HCT116 (cell line): ENCODE results near the gene SH3GL1. TPM values are rescaled to one million over a fixed set of nuclear protein-coding genes. Genes with fewer than 3 reads are reported as not detected.

Experiments
- ATAC-seq: fragments of 200-7000 bp; cut with Tn5 transposase; 2 replicates; pipeline ENCODE4 v1.9.1; 2020; ENCODE audit warnings: mild to moderate bottlenecking, moderate library complexity
- BruUV-seq: library from RNA; stranded (reverse); fragments of 400-500 nt; replicated peaks from 2 replicates; lab custom pipeline; 2021; lab: Mats Ljungman, UMichigan
- CTCF ChIA-PET: fragments of 300-600 bp; sonication (Branson Sonifier 250); formaldehyde crosslinking; loops from one replicate; lab custom pipeline; 2021; ENCODE audit warnings: antibody characterized with exemption; lab: Charles Lee
- POLR2A ChIA-PET: fragments of 300-600, 350-600 bp; sonication (Branson Sonifier 250); formaldehyde crosslinking; loops from one replicate; lab custom pipeline; 2021; ENCODE audit warnings: antibody characterized with exemption; lab: Charles Lee
- RAD21 ChIA-PET, 2 experiments: fragments of 300-600 bp; sonication (Branson Sonifier 250); formaldehyde crosslinking; loops; one replicate each; lab custom pipeline; 2023; ENCODE audit warnings: low total read pairs in 2 of 2; ENCODE audit not compliant: uncharacterized antibody in 2 of 2, unreplicated experiment in 2 of 2, low non-redundant PET in 1 of 2; lab: Charles Lee
- DNase-seq: peaks from one replicate; pipeline ENCODE4 v3.0.0-alpha.2; 2010; ENCODE audit warnings: low read depth, low spot score
- H2AFZ ChIP-seq: fragments of 200-600 bp; shearing (Covaris generic), sonication (generic); 2 replicates; pipeline ENCODE4 v1.6.1; 2017; ENCODE audit warnings: low read depth, mixed run types, mixed read lengths, antibody characterized with exemption, low read length; ENCODE audit not compliant: poor library complexity, severe bottlenecking
- H3K27ac ChIP-seq: 2 replicates; pipeline ENCODE4 v1.5.1; 2012; ENCODE audit warnings: low read depth, low read length
- H3K27me3 ChIP-seq: fragments of 200-600 bp; sonication (generic); 2 replicates; pipeline ENCODE4 v1.6.1; 2016; ENCODE audit warnings: mixed run types, low read length, mixed read lengths; ENCODE audit not compliant: insufficient read depth
- H3K36me3 ChIP-seq, 2 experiments: fragments of 200-500 bp in 1 of 2; fragments of 200-600 bp in 1 of 2; sonication (Bioruptor generic) in 1 of 2; sonication (generic) in 1 of 2; 2 replicates each; pipeline versions ENCODE4 v1.5.1 to v1.6.1; 2014 to 2016; ENCODE audit warnings: low read length in 2 of 2, inconsistent platforms in 1 of 2, mixed read lengths in 1 of 2, mixed run types in 1 of 2; ENCODE audit not compliant: insufficient read depth in 2 of 2, control insufficient read depth in 1 of 2
- H3K4me1 ChIP-seq, 2 experiments: fragments of 200-600 bp in 1 of 2; sonication (generic) in 1 of 2; 2 replicates each; pipeline versions ENCODE4 v1.5.1 to v1.6.1; 2012 to 2017; ENCODE audit warnings: low read length in 2 of 2, inconsistent platforms in 1 of 2, mild to moderate bottlenecking in 1 of 2, mixed read lengths in 1 of 2, mixed run types in 1 of 2, moderate library complexity in 1 of 2; ENCODE audit not compliant: insufficient read depth in 2 of 2, control insufficient read depth in 1 of 2
- H3K4me2 ChIP-seq: fragments of 200-600 bp; sonication (generic); 2 replicates; pipeline ENCODE4 v1.6.1; 2017; ENCODE audit warnings: mixed run types, low read length, mixed read lengths
- H3K4me3 ChIP-seq, 2 experiments: fragments of 200-600 bp in 1 of 2; sonication (generic) in 1 of 2; replicated peaks in 1 of 2; 2 replicates each; pipeline ENCODE4 v1.5.1; 2011 to 2016; ENCODE audit warnings: low read length in 2 of 2, control low read depth in 1 of 2, low read depth in 1 of 2, mild to moderate bottlenecking in 1 of 2, mixed read lengths in 1 of 2, mixed run types in 1 of 2
- H3K79me2 ChIP-seq: fragments of 200-600 bp; sonication (generic); 2 replicates; pipeline ENCODE4 v1.6.1; 2017; ENCODE audit warnings: mild to moderate bottlenecking, mixed run types, low read length, moderate library complexity, mixed read lengths; ENCODE audit not compliant: insufficient read depth
- H3K9ac ChIP-seq: fragments of 200-600 bp; sonication (generic); 2 replicates; pipeline ENCODE4 v1.6.1; 2016; ENCODE audit warnings: low read length, mixed read lengths
- H3K9me2 ChIP-seq: fragments of 200-600 bp; sonication (generic), shearing (Covaris generic); 2 replicates; pipeline ENCODE4 v1.6.1; 2017; ENCODE audit warnings: mixed run types, mild to moderate bottlenecking, moderate library complexity; ENCODE audit not compliant: insufficient read depth
- H3K9me3 ChIP-seq, 2 experiments: fragments of 200-500 bp in 1 of 2; fragments of 200-600 bp in 1 of 2; sonication (Bioruptor generic) in 1 of 2; sonication (generic) in 1 of 2; 2 replicates each; pipeline ENCODE4 v1.6.1; 2014 to 2017; ENCODE audit warnings: low read length in 2 of 2, mixed read lengths in 2 of 2, inconsistent platforms in 1 of 2, low read depth in 1 of 2, mild to moderate bottlenecking in 1 of 2, mixed run types in 1 of 2, moderate library complexity in 1 of 2; ENCODE audit not compliant: control insufficient read depth in 1 of 2, insufficient read depth in 1 of 2
- H4K20me1 ChIP-seq: fragments of 200-600 bp; sonication (generic), shearing (Covaris generic); 2 replicates; pipeline ENCODE4 v1.6.1; 2017; ENCODE audit warnings: mixed run types, mild to moderate bottlenecking, moderate library complexity; ENCODE audit not compliant: insufficient read depth
- CBX3 ChIP-seq: IDR thresholded peaks from 2 replicates; pipeline ENCODE4 v1.6.1; 2012; ENCODE audit warnings: low read depth
- CTCF ChIP-seq, 3 experiments: fragments of 200-600 bp in 1 of 3; sonication (generic) in 1 of 3; IDR thresholded peaks in 2 of 3; conservative IDR thresholded peaks in 1 of 3; 2 replicates each; pipeline ENCODE4 v1.5.1; 2012 to 2017; ENCODE audit warnings: low read depth in 2 of 3, low read length in 2 of 3, antibody characterized with exemption in 1 of 3, borderline replicate concordance in 1 of 3, control low read depth in 1 of 3, mild to moderate bottlenecking in 1 of 3, mixed read lengths in 1 of 3, mixed run types in 1 of 3, moderate library complexity in 1 of 3; ENCODE audit not compliant: insufficient read depth in 1 of 3
- EGR1 ChIP-seq: IDR thresholded peaks from 2 replicates; pipeline ENCODE4 v1.6.1; 2012; ENCODE audit warnings: low read depth
- ELF1 ChIP-seq: IDR thresholded peaks from 2 replicates; pipeline ENCODE4 v1.6.1; 2012; ENCODE audit warnings: low read depth, borderline replicate concordance
- EZH2 ChIP-seq: fragments of 200-600 bp; sonication (generic); IDR thresholded peaks from 2 replicates; pipeline ENCODE4 v1.6.1; 2017; ENCODE audit warnings: antibody characterized with exemption, mixed run types
- EZH2phosphoT487 ChIP-seq: fragments of 200-600 bp; IDR thresholded peaks from 2 replicates; pipeline ENCODE4 v1.6.1; 2018; ENCODE audit warnings: antibody characterized with exemption, borderline replicate concordance
- FOSL1 ChIP-seq: IDR thresholded peaks from 2 replicates; pipeline ENCODE4 v1.6.1; 2012; ENCODE audit warnings: low read depth
- JUND ChIP-seq: IDR thresholded peaks from 2 replicates; pipeline ENCODE4 v1.6.1; 2012
- MAX ChIP-seq: IDR thresholded peaks from 2 replicates; pipeline ENCODE4 v1.6.1; 2012
- POLR2A ChIP-seq: IDR thresholded peaks from 2 replicates; pipeline ENCODE4 v1.7.0; 2011; ENCODE audit warnings: borderline replicate concordance; ENCODE audit not compliant: insufficient read depth, insufficient read length; ENCODE audit errors: extremely low read depth
- POLR2AphosphoS5 ChIP-seq: IDR thresholded peaks from 2 replicates; pipeline ENCODE4 v1.6.1; 2011; ENCODE audit warnings: mild to moderate bottlenecking, low read depth, low read length, moderate library complexity
- REST ChIP-seq: IDR thresholded peaks from 2 replicates; pipeline ENCODE4 v1.6.1; 2012; ENCODE audit warnings: low read depth
- SIN3A ChIP-seq: IDR thresholded peaks from 2 replicates; pipeline ENCODE4 v1.6.1; 2012; ENCODE audit warnings: low read depth
- SP1 ChIP-seq: IDR thresholded peaks from 2 replicates; pipeline ENCODE4 v1.6.1; 2012; ENCODE audit warnings: low read depth
- SRF ChIP-seq: IDR thresholded peaks from 2 replicates; pipeline ENCODE4 v1.6.1; 2012; ENCODE audit warnings: low read depth
- TCF7L2 ChIP-seq: IDR thresholded peaks from 2 replicates; pipeline ENCODE4 v1.7.0; 2011; ENCODE audit warnings: borderline replicate concordance, inconsistent platforms; ENCODE audit not compliant: insufficient read depth, insufficient read length; ENCODE audit errors: extremely low read depth
- YY1 ChIP-seq: IDR thresholded peaks from 2 replicates; pipeline ENCODE4 v1.6.1; 2011; ENCODE audit warnings: low read length, low read depth, moderate library complexity, mild to moderate bottlenecking; ENCODE audit not compliant: insufficient replicate concordance; ENCODE audit errors: extremely low read depth
- intact Hi-C: fragments of 100-400 bp; cut with micrococcal nuclease; formaldehyde crosslinking; loops from 2 replicates; pipeline ENCODE4 v1.10.0; 2022
- total RNA-seq: library from RNA; stranded (reverse); gene quantifications from one replicate; pipeline ENCODE4 v1.2.1, GENCODE V29; 2021; ENCODE audit not compliant: unreplicated experiment
- TF ChIP-seq, protein P1 (sequence below): IDR thresholded peaks from 2 replicates; pipeline ENCODE4 v1.6.1; 2011; ENCODE audit warnings: mild to moderate bottlenecking, low read length, moderate library complexity; ENCODE audit not compliant: insufficient replicate concordance; ENCODE audit errors: extremely low read depth
- TF ChIP-seq, protein P2 (sequence below): IDR thresholded peaks from 2 replicates; pipeline ENCODE4 v1.6.1; 2012

Gene SH3GL1
- total RNA-seq, 1 experiment from 2014 or later = 86.0 TPM

GRCh38 chr19:4441994-4442818, 41.9 kb upstream of the SH3GL1 start:
- H3K27ac ChIP-seq = no peak overlapping the region
- TF ChIP-seq SRF = no peak
- no peak for TF ChIP-seq YY1
- no peak for TF ChIP-seq FOSL1
- TF ChIP-seq, protein P1, sequence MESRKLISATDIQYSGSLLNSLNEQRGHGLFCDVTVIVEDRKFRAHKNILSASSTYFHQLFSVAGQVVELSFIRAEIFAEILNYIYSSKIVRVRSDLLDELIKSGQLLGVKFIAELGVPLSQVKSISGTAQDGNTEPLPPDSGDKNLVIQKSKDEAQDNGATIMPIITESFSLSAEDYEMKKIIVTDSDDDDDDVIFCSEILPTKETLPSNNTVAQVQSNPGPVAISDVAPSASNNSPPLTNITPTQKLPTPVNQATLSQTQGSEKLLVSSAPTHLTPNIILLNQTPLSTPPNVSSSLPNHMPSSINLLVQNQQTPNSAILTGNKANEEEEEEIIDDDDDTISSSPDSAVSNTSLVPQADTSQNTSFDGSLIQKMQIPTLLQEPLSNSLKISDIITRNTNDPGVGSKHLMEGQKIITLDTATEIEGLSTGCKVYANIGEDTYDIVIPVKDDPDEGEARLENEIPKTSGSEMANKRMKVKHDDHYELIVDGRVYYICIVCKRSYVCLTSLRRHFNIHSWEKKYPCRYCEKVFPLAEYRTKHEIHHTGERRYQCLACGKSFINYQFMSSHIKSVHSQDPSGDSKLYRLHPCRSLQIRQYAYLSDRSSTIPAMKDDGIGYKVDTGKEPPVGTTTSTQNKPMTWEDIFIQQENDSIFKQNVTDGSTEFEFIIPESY = no peak
- TF ChIP-seq POLR2AphosphoS5 = no peak
- no peak for TF ChIP-seq TCF7L2
- TF ChIP-seq SP1 = no peak
- no peak for TF ChIP-seq EZH2phosphoT487
- TF ChIP-seq REST = no peak
- no peak for TF ChIP-seq EGR1
- TF ChIP-seq JUND = no peak
- no peak for TF ChIP-seq MAX
- TF ChIP-seq POLR2A = no peak
- TF ChIP-seq CBX3 = no peak
- no peak for TF ChIP-seq EZH2
- no peak for TF ChIP-seq SIN3A
- no peak for TF ChIP-seq CTCF (IDR thresholded peaks at IDR 0.05 in 2 of 3, conservative IDR thresholded peaks at IDR 0.05 in 1 of 3; ENCODE audit: borderline replicate concordance in 1 of 3, insufficient read depth in 1 of 3, low read depth in 2 of 3, low read length in 2 of 3)
- no peak for TF ChIP-seq ELF1
- TF ChIP-seq, protein P2, sequence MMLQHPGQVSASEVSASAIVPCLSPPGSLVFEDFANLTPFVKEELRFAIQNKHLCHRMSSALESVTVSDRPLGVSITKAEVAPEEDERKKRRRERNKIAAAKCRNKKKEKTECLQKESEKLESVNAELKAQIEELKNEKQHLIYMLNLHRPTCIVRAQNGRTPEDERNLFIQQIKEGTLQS = no peak

More at GRCh38 chr19:4441994-4442818, 41.9 kb upstream of the SH3GL1 start:
- ChIA-PET POLR2A (no interaction called here), RAD21 (no interaction called here), CTCF (no interaction called here)
- intact Hi-C loops = no loop called here
- H3K4me2 ChIP-seq = no peak overlapping the region
- peaks cover 22% of the 10 kb centered on the region for H3K79me2 ChIP-seq
- no peaks in the 10 kb centered on the region for H3K4me1 ChIP-seq
- H3K27me3 ChIP-seq = no peaks in the 10 kb centered on the region
- no peaks in the 10 kb centered on the region for H4K20me1 ChIP-seq
- ATAC-seq = no peak
- peaks cover 11 to 13% of the 10 kb centered on the region in 2 experiments; a peak in 3 of 4 replicates for H3K36me3 ChIP-seq
- BruUV-seq = no TSS peak
- no peak overlapping the region for H2AFZ ChIP-seq
- DNase-seq = no peak
- no peaks in the 10 kb centered on the region for H3K9me3 ChIP-seq
- H3K9me2 ChIP-seq = no peaks in the 10 kb centered on the region
- H3K9ac ChIP-seq = no peak overlapping the region
- H3K4me3 ChIP-seq = no peak overlapping the region
